Endothelial cell (in vitro differentiated cells): ENCODE data around the gene KIFAP3. TPM values are rescaled to one million over a fixed set of nuclear protein-coding genes. Genes with fewer than 3 reads are reported as not detected.

ENCODE experiments used
- DNase-seq: peaks from one replicate; pipeline ENCODE4 v3.0.0; 2021; ENCODE audit warnings: low spot score
- H3K27ac Mint-ChIP-seq: one replicate; pipeline ENCODE4 v1.8.0; 2021; ENCODE audit warnings: mixed read lengths, inconsistent platforms; ENCODE audit not compliant: unreplicated experiment
- H3K27me3 Mint-ChIP-seq: one replicate; pipeline ENCODE4 v1.8.0; 2021; ENCODE audit warnings: mild to moderate bottlenecking, moderate library complexity, mixed read lengths, inconsistent platforms; ENCODE audit not compliant: unreplicated experiment
- H3K36me3 Mint-ChIP-seq: one replicate; pipeline ENCODE4 v1.8.0; 2021; ENCODE audit warnings: mild to moderate bottlenecking, low read depth, mixed read lengths, inconsistent platforms; ENCODE audit not compliant: unreplicated experiment
- H3K4me1 Mint-ChIP-seq: one replicate; pipeline ENCODE4 v1.8.0; 2021; ENCODE audit warnings: mild to moderate bottlenecking, mixed read lengths, inconsistent platforms; ENCODE audit not compliant: unreplicated experiment
- H3K4me3 Mint-ChIP-seq: one replicate; pipeline ENCODE4 v1.8.0; 2021; ENCODE audit warnings: mild to moderate bottlenecking, mixed read lengths, inconsistent platforms; ENCODE audit not compliant: unreplicated experiment
- H3K9me3 Mint-ChIP-seq: one replicate; pipeline ENCODE4 v1.8.0; 2021; ENCODE audit warnings: mixed read lengths, inconsistent platforms; ENCODE audit not compliant: unreplicated experiment
- total RNA-seq: library from RNA; stranded (reverse); fragmentation: NEBNext Ultra II Directional; extraction: Animal tissue kit (Norgen Biotek cat#: 25700); gene quantifications from one replicate; pipeline ENCODE4 v1.2.1, GENCODE V29; 2021; ENCODE audit not compliant: unreplicated experiment
- TF ChIP-seq, protein P1 (sequence below): fragments of 200-600 bp; sonication (generic); IDR thresholded peaks from one replicate; pipeline ENCODE4 v1.5.0; 2021; ENCODE audit warnings: antibody characterized with exemption; ENCODE audit not compliant: unreplicated experiment

The KIFAP3 gene
- total RNA-seq, 1 donor from 2014 or later, result 49.7 TPM

DNA sequence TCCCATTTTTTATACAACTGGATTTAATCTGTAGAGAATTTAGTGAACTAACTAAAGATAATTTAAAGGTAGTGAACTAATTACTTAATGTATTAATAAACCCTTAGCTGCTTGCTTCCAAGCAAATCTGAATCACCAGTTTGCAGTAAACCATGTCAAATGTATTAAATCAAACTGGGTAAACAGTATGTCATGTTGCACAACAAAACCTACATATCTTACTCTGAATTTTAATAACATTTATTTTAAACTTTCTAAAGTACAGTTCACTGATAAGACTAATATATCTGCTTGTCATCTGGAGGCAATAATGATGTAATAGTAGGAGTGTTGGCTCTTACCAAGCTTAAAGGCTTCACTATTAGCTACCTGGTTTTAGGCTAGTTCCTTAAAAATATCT lies 128.3 kb downstream of the KIFAP3 start:
- Mint-ChIP-seq H3K36me3 (no peaks in the 10 kb centered on the region), H3K27me3 (no peaks in the 10 kb centered on the region), H3K9me3 (no peaks in the 10 kb centered on the region), H3K4me3 (no peak overlapping the region), H3K4me1 (peaks cover 3% of the 10 kb centered on the region), H3K27ac (no peak overlapping the region)
- no peak for DNase-seq
- TF ChIP-seq, protein P1, sequence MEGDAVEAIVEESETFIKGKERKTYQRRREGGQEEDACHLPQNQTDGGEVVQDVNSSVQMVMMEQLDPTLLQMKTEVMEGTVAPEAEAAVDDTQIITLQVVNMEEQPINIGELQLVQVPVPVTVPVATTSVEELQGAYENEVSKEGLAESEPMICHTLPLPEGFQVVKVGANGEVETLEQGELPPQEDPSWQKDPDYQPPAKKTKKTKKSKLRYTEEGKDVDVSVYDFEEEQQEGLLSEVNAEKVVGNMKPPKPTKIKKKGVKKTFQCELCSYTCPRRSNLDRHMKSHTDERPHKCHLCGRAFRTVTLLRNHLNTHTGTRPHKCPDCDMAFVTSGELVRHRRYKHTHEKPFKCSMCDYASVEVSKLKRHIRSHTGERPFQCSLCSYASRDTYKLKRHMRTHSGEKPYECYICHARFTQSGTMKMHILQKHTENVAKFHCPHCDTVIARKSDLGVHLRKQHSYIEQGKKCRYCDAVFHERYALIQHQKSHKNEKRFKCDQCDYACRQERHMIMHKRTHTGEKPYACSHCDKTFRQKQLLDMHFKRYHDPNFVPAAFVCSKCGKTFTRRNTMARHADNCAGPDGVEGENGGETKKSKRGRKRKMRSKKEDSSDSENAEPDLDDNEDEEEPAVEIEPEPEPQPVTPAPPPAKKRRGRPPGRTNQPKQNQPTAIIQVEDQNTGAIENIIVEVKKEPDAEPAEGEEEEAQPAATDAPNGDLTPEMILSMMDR, result no peak

DNA sequence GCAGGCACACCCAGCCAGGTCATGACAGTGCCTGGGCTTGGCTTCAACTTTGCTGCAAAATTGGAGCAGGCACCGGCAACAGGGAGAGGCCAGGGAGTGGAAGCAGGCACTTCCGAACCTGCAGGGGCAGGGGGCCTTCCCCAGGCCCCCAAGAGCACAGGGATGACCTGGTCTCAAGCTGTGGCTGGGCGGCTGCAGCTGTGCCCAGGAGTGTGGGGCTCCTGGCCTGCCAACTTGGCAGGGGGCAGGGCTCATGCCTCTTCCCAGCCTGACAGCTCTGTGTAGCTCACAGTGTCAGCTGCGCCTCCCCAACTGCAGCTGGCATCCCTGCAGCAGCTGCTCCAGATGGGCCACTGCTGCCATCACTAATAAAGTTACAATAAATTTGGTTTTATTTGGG lies 129.3 kb downstream of the KIFAP3 start:
- Mint-ChIP-seq H3K36me3 (no peaks in the 10 kb centered on the region), H3K4me3 (no peak overlapping the region), H3K4me1 (peaks cover 3% of the 10 kb centered on the region), H3K27me3 (no peaks in the 10 kb centered on the region), H3K9me3 (no peaks in the 10 kb centered on the region), H3K27ac (no peak overlapping the region)
- TF ChIP-seq, protein P1, result no peak
- DNase-seq, result no peak

DNA sequence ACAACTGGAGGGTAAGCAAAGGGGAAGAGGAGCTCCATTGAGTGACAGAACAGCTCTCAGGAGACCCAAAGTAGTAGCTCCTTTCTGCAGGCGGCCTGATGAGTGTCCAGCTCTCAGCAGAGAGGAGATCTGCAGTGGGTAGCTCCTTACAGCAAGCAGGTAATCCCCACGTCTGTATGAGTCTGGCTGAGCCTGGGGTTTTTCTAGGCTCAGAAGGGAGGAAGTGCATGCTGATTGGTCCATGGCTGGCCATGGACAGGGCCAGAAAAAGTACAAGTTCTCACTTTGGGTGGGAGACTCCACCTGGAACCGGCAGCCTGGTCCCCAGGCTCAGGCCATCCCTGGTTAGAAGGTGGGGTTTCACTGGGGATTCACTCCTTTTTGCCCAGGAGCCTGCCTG lies 129.9 kb downstream of the KIFAP3 start:
- Mint-ChIP-seq H3K27me3 (no peaks in the 10 kb centered on the region), H3K4me3 (no peak overlapping the region), H3K27ac (no peak overlapping the region), H3K4me1 (peaks cover 3% of the 10 kb centered on the region), H3K36me3 (no peaks in the 10 kb centered on the region), H3K9me3 (no peaks in the 10 kb centered on the region)
- no peak for DNase-seq
- TF ChIP-seq, protein P1, result no peak

DNA sequence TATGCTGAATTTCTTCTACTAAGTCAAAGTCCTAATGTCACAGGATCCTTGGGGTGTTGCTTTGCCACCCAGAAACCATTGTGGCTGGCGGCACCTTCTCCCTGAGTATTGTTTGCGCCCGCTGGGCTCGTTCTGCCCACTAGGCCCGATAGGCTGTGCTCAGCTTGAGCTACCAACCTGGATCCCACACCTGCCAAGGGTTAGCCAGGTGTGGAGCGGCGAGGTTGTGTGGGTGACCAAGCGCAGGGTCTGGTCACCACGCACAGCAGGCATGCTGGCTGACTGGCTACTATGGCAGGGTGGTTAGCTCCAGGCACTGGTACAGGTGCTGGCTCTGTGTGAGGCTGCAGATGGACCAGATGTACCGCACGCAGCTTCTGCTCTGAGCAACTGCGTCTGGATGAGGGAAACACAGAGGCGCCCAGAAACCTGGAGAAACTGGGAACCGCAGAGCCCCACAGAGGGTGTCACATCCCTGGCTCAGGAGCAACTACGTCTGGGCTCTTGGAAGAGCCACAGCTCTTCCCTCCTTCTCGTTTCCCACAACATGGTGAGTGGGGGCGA lies 130.4 kb downstream of the KIFAP3 start:
- DNase-seq, result no peak
- no peaks in the 10 kb centered on the region for H3K27me3 Mint-ChIP-seq

More for the DNA sequence above, 130.4 kb downstream of the KIFAP3 start:
- Mint-ChIP-seq H3K36me3 (no peaks in the 10 kb centered on the region), H3K4me3 (no peak overlapping the region), H3K27ac (no peak overlapping the region), H3K9me3 (no peaks in the 10 kb centered on the region), H3K4me1 (peaks cover 3% of the 10 kb centered on the region)
- TF ChIP-seq, protein P1, result no peak
